GM12865 (cell line): ENCODE data around the gene MED13L.

Experiments used
- DNase-seq: peaks from one replicate; pipeline ENCODE4 v3.0.0; 2010; ENCODE audit warnings: low read depth
- H3K4me3 ChIP-seq: 2 replicates; pipeline ENCODE4 v1.5.1; 2011; ENCODE audit warnings: mild to moderate bottlenecking, low read depth, low read length, control low read depth
- TF ChIP-seq, protein P1 (sequence below): IDR thresholded peaks from 2 replicates; pipeline ENCODE4 v1.5.1; 2011; ENCODE audit warnings: low read length, control low read depth, low read depth, inconsistent platforms; ENCODE audit not compliant: insufficient read depth; ENCODE audit errors: missing control alignments

MED13L gene

DNA sequence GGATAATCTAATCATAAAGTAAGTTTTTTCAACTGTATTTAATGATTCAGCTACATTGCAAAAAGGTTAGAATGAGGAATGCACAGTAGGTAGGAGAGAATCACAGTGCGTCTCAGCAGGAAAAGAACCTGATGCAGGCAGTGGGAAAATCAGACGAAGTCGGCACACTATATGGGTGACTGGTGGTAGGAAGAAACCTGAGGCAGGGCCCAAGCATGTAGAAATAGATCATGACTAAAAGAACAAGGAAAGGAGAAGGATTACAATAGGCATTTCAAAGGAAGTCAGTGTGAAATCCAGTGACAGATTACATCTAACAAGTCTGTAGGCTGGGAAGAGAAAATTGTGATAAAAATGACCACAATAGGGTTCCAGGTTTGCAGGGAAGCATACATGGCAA lies 267.0 kb downstream of the MED13L start:
- DNase-seq = no peak
- H3K4me3 ChIP-seq = no peak overlapping the region
- TF ChIP-seq, protein P1, sequence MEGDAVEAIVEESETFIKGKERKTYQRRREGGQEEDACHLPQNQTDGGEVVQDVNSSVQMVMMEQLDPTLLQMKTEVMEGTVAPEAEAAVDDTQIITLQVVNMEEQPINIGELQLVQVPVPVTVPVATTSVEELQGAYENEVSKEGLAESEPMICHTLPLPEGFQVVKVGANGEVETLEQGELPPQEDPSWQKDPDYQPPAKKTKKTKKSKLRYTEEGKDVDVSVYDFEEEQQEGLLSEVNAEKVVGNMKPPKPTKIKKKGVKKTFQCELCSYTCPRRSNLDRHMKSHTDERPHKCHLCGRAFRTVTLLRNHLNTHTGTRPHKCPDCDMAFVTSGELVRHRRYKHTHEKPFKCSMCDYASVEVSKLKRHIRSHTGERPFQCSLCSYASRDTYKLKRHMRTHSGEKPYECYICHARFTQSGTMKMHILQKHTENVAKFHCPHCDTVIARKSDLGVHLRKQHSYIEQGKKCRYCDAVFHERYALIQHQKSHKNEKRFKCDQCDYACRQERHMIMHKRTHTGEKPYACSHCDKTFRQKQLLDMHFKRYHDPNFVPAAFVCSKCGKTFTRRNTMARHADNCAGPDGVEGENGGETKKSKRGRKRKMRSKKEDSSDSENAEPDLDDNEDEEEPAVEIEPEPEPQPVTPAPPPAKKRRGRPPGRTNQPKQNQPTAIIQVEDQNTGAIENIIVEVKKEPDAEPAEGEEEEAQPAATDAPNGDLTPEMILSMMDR = no peak

DNA sequence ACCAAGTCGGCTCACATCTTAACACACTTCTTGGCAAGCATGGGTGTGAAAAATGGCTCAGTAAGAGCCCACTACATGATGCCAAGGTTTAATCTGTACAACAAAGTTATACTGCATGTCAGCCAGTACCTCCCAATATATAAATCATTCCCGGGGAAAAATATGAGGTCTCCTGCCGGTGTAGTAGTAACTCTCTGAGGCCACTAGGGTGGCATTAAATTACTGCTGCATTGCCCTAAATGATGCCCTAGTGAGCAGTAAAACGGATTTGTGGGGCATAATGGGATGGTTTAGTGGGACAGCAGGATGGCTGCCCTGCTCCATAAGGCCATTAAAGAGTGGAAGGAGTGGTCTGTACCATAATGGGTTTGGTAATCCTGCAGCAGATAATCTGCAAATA lies 267.7 kb downstream of the MED13L start:
- no peak overlapping the region for H3K4me3 ChIP-seq
- DNase-seq = no peak
- TF ChIP-seq, protein P1 = peak; percentile 10

DNA sequence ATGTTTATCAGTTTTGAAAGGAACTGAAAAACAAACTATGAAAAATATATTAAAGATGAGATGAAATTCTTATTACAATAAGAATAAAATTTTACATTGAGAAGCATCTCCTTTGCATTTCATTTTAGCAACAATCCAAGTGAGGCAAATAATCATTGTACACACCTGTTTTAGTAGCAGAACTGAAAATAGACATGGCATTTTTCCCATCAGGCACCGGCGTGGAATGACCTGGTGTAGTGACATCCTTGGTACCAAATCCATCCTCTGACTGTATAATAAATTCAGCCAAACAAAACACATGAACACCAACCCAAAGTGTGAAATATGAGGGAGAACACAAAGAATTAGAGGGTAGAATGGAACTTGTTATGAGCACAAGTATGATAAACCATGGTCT lies 271.4 kb downstream of the MED13L start:
- TF ChIP-seq, protein P1 = no peak
- no peak overlapping the region for H3K4me3 ChIP-seq
- DNase-seq = no peak

DNA sequence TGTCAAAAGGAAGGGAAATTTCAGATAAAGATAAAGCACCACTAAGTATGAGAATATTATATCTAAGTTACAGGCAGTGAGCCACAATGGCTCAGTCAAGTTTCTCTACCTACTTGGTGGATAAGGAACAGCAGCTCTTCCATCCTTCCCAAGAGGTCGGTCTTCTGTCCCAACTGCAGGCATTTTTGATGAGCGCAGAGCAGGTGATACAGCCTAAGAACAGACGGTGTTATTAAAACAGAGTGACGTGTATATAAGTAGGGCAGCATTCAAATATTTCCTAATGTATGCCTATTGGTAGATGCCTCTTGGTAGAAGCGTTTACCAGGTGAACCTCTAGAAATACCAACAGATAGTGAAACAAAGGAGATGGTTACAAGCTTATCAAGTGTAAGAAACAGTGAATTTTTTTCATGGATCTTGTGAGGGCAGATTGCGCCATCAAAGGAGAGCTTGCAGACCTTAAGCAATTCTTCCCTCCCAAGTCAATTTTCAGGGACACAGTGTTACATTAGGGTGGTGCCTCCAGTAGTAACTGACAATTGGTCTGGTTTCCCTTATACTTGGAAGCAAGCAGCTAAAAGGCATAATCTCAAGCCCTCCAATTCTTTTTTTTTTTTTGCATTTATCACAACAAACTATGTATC lies 274.5 kb downstream of the MED13L start:
- DNase-seq = no peak
- H3K4me3 ChIP-seq = no peak overlapping the region
- TF ChIP-seq, protein P1 = no peak

DNA sequence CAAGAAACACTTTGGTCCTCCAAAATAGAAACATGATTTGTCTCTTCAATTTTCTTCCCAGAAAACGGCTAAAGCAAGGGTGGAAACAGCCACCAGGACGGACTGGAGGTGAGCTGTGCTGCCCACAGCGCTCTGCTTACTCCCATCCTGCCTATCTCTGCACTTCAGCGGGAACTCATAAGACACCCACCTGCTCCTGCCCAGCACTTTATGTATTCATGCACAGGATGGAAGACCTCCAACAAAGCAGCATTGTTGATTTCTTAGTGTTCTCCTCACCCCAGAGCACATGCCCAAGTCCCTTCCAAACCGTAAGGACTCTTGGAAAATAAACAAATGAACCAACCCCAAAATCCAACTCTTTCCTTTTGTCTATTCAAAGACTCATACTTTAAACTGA lies 277.2 kb downstream of the MED13L start:
- no peak overlapping the region for H3K4me3 ChIP-seq
- DNase-seq = no peak
- TF ChIP-seq, protein P1 = no peak

DNA sequence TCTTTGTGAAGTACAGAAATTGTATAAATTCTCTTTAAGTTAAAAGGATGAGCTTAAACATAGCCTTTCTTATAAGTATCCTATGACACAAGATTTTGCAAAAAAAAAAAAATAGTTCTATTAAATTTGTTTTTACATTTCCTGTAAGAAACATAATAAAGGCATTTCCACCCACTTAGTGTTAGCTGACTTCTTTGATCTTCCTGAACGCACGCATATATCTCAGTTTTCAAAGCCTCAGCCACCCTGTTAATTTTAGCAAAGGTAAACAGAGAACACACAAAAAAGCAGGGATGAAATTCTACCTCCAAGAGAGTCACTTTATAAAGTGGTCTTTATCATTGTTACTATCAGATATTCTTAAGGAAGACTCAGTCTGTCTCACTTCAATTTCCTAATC lies 277.9 kb downstream of the MED13L start:
- TF ChIP-seq, protein P1 = no peak
- no peak for DNase-seq
- H3K4me3 ChIP-seq = no peak overlapping the region

DNA sequence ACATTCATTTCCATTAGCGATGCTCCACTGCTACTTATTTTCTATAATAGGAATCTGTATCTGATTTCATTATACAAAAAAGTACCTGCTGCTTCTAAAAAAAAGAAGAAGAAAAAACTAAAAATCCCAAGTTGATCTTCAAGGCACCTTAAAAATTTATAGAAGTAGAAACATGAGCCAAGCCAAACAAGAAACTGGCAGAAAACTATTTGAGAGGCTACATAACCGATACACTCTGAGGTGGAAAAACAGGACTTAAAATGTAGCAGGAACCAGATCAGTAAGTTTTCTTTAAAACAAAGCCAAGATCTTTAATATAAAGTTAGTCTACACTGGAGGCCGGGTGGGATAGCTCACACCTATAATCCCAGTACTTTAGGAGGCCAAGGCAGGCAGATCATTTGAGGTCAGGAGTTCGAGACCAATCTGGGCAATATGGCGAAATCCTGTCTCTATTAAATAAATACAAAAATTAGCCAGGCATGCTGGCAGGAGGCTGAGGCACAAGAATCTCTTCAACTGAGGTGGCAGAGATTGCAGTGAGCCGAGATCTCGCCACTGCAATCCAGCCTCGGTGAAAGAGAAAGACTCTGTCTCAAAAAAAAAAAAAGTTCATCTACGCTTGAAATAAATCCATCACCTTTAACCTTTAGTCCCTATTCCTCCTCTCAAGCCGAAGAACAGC lies 278.6 kb downstream of the MED13L start:
- no peak overlapping the region for H3K4me3 ChIP-seq
- TF ChIP-seq, protein P1 = no peak
- no peak for DNase-seq
